Measurements from ENCODE around the gene GLT1D1.

Gene GLT1D1

GRCh38 chr12:128816643-128816920 lies 36.7 kb upstream of the GLT1D1 start:
- no peak overlapping the region for H3K4me3 ChIP-seq (ENCODE audit: low read depth, low read length)
- DNase-seq (ENCODE audit: low read depth): no peak
- no peak for TF ChIP-seq CTCF (IDR thresholded peaks at IDR 0.05; ENCODE audit: control insufficient read depth, extremely low read depth, insufficient read depth)

- H3K4me3 ChIP-seq (ENCODE audit: low read depth, low read length): no peak overlapping the region
- TF ChIP-seq CTCF (IDR thresholded peaks at IDR 0.05; ENCODE audit: control insufficient read depth, extremely low read depth, insufficient read depth): no peak
- DNase-seq (ENCODE audit: low read depth): peak; percentile 30
Measured at GRCh38 chr12:128817111-128818015, 35.9 kb upstream of the GLT1D1 start.

DNA sequence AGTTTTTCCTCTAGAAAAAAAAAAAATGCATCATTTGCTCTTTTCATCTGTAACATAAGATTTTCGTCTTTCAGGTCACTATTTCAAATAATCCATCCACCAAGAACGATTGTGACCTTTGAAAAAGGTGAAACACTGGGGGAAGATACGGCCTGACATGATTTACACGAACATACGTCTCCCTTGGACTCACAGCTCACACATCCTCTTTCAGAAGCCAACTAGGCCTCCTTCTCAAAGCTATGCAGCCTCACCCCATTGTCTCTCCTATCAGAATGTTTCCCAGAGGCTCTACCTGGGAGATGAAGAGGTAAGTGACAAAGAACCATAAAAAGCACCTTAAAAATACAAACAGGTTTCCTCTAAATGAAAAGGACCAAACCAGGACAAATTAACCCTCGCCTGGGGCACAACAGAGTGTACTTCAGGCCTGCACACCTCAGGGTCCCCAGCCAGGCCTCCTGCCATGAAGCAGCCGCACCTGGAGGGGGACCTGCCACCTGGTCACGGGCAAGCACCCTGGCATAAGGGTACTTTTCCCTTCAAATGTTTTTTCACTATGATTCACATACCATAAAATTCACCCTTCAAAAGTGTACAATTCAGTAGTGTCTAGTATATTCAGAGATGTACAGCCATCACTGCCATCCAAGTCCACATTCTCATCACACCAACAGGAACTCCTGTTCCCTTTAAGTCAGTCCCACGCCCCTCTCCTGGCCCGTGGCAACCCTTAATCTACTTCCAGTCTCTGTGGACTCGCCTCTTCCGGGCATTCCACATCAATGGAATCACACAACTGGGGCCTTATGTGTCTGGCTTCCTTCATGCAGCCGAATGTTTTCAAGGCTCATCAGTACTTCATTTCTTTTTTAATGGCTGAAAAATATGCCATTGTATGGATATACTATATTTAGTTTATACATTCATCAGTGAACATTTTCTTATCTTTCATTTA lies 34.9 kb upstream of the GLT1D1 start:
- DNase-seq (ENCODE audit: low read depth): no peak
- no peak overlapping the region for H3K4me3 ChIP-seq (ENCODE audit: low read depth, low read length)
- no peak for TF ChIP-seq CTCF (IDR thresholded peaks at IDR 0.05; ENCODE audit: control insufficient read depth, extremely low read depth, insufficient read depth)

DNA sequence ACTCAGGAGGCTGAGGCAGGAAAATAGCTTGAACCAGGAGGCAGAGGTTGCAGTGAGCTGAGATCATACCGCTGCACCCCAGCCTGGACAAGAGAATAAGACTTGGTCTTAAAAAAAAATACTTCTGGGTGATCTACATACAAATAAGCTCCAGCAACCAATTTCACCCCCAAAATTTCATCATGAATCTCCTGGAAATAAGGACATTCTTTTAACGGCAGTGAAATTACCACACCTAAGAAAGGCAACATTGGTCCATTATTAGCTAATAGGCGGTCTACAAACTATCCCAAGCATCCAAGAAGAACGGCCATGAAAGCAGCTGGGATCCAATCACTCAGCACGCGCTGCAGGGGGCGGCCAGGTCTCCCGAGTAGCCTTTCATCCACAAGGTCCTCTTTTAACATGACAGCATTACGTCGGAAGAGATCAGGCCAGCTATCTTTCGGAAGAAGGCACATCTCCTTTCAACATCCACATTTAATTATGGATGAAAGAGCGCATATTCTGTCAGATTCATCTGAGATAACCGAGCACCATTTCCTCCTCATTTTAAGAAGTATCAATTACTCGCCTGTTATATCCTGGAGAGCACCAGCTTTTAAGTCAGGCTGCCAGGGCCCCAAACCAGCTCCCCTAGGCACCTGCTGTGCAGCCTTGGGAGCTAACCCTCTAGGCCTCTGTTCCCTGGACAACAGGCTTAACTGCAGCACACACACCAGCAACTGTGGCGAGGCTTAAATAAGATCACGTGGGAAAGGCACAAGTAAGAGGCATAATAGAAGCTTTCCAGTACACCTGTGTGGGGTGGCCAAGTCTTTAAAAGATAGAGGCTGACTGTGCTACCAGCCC lies 33.8 kb upstream of the GLT1D1 start:
- no peak for DNase-seq (ENCODE audit: low read depth)
- no peak overlapping the region for H3K4me3 ChIP-seq (ENCODE audit: low read depth, low read length)
- TF ChIP-seq CTCF (IDR thresholded peaks at IDR 0.05; ENCODE audit: control insufficient read depth, extremely low read depth, insufficient read depth): no peak

DNA sequence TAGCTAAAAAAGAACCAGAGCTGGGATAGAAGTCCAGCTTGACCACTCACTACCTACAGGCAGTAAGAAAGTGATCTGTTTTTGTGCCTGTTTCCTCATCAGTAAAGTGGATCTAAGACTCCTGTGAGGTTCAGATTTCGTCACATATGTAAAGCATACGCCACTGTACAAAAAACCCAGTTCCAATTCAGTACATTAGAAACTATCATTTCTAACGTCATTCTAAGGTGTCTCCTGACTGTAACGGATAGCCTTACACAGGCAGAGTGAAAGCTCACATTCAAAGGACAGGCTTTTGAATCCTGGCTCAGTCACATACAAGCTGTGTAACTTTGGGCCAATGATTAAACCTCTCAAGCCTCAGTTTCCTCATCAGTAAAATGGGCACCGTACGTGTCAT lies 33.0 kb upstream of the GLT1D1 start:
- H3K4me3 ChIP-seq (ENCODE audit: low read depth, low read length): no peak overlapping the region
- TF ChIP-seq CTCF (IDR thresholded peaks at IDR 0.05; ENCODE audit: control insufficient read depth, extremely low read depth, insufficient read depth): no peak
- DNase-seq (ENCODE audit: low read depth): no peak

DNA sequence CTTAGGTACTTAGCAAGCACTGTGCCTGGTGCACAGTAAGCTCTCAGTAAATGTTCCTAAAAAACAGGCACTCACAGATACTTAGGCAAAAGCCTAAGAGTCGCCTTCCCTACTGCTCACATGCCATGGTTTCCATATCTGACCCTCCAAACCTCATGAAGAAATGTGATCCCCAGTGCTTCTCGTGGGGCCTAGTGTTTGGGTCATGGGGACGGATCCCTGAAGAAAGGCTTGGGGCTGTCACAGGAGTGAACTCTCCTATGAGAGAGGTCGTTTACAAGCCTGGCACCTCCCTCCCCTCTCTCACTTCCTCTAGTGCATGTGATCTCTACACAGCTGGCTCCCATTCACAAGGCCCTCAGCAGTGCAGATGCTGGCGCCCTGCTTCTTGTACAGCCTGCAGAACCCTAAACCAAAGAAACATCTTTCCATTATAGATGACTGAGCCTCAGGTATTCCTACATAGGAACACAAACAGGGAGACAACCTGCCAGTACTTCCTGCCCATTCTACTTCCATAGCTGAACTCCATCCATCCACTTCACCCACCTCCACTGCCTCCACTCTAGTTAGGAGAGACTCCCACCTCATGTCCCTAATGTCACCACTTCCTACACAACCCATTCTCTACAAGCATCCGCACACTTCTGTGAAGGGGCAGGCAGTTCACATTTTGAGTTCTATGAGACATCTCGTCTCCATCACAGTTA lies 32.4 kb upstream of the GLT1D1 start:
- TF ChIP-seq CTCF (IDR thresholded peaks at IDR 0.05; ENCODE audit: control insufficient read depth, extremely low read depth, insufficient read depth): no peak
- no peak overlapping the region for H3K4me3 ChIP-seq (ENCODE audit: low read depth, low read length)
- DNase-seq (ENCODE audit: low read depth): no peak

Measured in LNCaP clone FGC (cell line).